ENCODE data around the gene DENND1A. TPM values are rescaled to one million over a fixed set of nuclear protein-coding genes. Genes with fewer than 3 reads are reported as not detected.

The DENND1A gene
- total RNA-seq, 1 donor from 2014 or later = 12.7 TPM

- peaks cover 8% of the 10 kb centered on the region for H3K9me3 Mint-ChIP-seq (ENCODE audit: unreplicated experiment)
- no peak for TF ChIP-seq EZH2 (IDR thresholded peaks at IDR 0.05; ENCODE audit: insufficient read depth, low read length)
Measured at GRCh38 chr9:123426406-123426805, 503.5 kb downstream of the DENND1A start.

GRCh38 chr9:123425836-123426365 is 504.0 kb downstream of the DENND1A start:
- Mint-ChIP-seq H3K9me3 (ENCODE audit: unreplicated experiment) (peaks cover 8% of the 10 kb centered on the region), H3K36me3 (ENCODE audit: low read depth, unreplicated experiment) (peaks cover 25% of the 10 kb centered on the region), H3K4me1 (ENCODE audit: low read depth, unreplicated experiment) (no peaks in the 10 kb centered on the region), H3K27ac (ENCODE audit: unreplicated experiment) (no peak overlapping the region), H3K27me3 (ENCODE audit: low read depth, unreplicated experiment) (peaks cover 36% of the 10 kb centered on the region), H3K4me3 (ENCODE audit: unreplicated experiment) (no peak overlapping the region)
- FAIRE-seq (no peak), DNase-seq (ENCODE audit: low read depth) (no peak)
- H3K36me3 ChIP-seq (ENCODE audit: insufficient read depth, low read length) = no peaks in the 10 kb centered on the region
- no peaks in the 10 kb centered on the region for H3K9me3 ChIP-seq (ENCODE audit: insufficient read depth, low read depth, low read length)
- TF ChIP-seq EZH2 (IDR thresholded peaks at IDR 0.05; ENCODE audit: insufficient read depth, low read length) (no peak), CTCF (IDR thresholded peaks at IDR 0.05; ENCODE audit: insufficient read depth, low read depth, low read length) (no peak)
- no peak overlapping the region for H3K4me2 ChIP-seq (ENCODE audit: low read length)
- H3K4me1 ChIP-seq (ENCODE audit: insufficient read depth, low read length) = no peaks in the 10 kb centered on the region
- H2AFZ ChIP-seq (ENCODE audit: low read depth, low read length) = no peak overlapping the region
- no peaks in the 10 kb centered on the region for H4K20me1 ChIP-seq (ENCODE audit: insufficient read depth, low read length)
- H3K9ac ChIP-seq (ENCODE audit: low read length) = no peak overlapping the region
- H3K27me3 ChIP-seq (ENCODE audit: insufficient read depth, low read length) = peaks cover 3% of the 10 kb centered on the region
- no peak overlapping the region for H3K27ac ChIP-seq (ENCODE audit: low read depth, low read length)
- H3K4me3 ChIP-seq (ENCODE audit: insufficient read depth, low read depth, low read length) = no peak overlapping the region
- no peaks in the 10 kb centered on the region for H3K79me2 ChIP-seq (ENCODE audit: insufficient read depth, low read length)

More at GRCh38 chr9:123426406-123426805, 503.5 kb downstream of the DENND1A start:
- Histone ChIP-seq H3K27ac (ENCODE audit: low read depth, low read length) (no peak overlapping the region), H3K79me2 (ENCODE audit: insufficient read depth, low read length) (no peaks in the 10 kb centered on the region), H3K27me3 (ENCODE audit: insufficient read depth, low read length) (peaks cover 1% of the 10 kb centered on the region), H3K4me1 (ENCODE audit: insufficient read depth, low read length) (no peaks in the 10 kb centered on the region), H3K4me2 (ENCODE audit: low read length) (no peak overlapping the region), H3K9ac (ENCODE audit: low read length) (no peak overlapping the region), H3K36me3 (ENCODE audit: insufficient read depth, low read length) (no peaks in the 10 kb centered on the region), H3K4me3 (ENCODE audit: insufficient read depth, low read depth, low read length) (no peak overlapping the region), H3K9me3 (ENCODE audit: insufficient read depth, low read depth, low read length) (no peaks in the 10 kb centered on the region), H2AFZ (ENCODE audit: low read depth, low read length) (no peak overlapping the region), H4K20me1 (ENCODE audit: insufficient read depth, low read length) (no peaks in the 10 kb centered on the region)
- H3K4me3 Mint-ChIP-seq (ENCODE audit: unreplicated experiment) = no peak overlapping the region
- H3K27ac Mint-ChIP-seq (ENCODE audit: unreplicated experiment) = no peak overlapping the region
- peaks cover 25% of the 10 kb centered on the region for H3K36me3 Mint-ChIP-seq (ENCODE audit: low read depth, unreplicated experiment)
- H3K27me3 Mint-ChIP-seq (ENCODE audit: low read depth, unreplicated experiment) = peaks cover 39% of the 10 kb centered on the region
- no peaks in the 10 kb centered on the region for H3K4me1 Mint-ChIP-seq (ENCODE audit: low read depth, unreplicated experiment)
- no peak for FAIRE-seq
- no peak for DNase-seq (ENCODE audit: low read depth)

GRCh38 chr9:123425261-123425821 is 504.6 kb downstream of the DENND1A start:
- H3K9me3 ChIP-seq (ENCODE audit: insufficient read depth, low read depth, low read length) = no peaks in the 10 kb centered on the region
- H4K20me1 ChIP-seq (ENCODE audit: insufficient read depth, low read length) = no peaks in the 10 kb centered on the region
- H3K4me3 Mint-ChIP-seq (ENCODE audit: unreplicated experiment) = no peak overlapping the region
- no peak for DNase-seq (ENCODE audit: low read depth)
- peaks cover 8% of the 10 kb centered on the region for H3K9me3 Mint-ChIP-seq (ENCODE audit: unreplicated experiment)
- peaks cover 39% of the 10 kb centered on the region for H3K27me3 Mint-ChIP-seq (ENCODE audit: low read depth, unreplicated experiment)
- no peaks in the 10 kb centered on the region for H3K4me1 Mint-ChIP-seq (ENCODE audit: low read depth, unreplicated experiment)
- H3K27me3 ChIP-seq (ENCODE audit: insufficient read depth, low read length) = peaks cover 3% of the 10 kb centered on the region
- no peak overlapping the region for H3K9ac ChIP-seq (ENCODE audit: low read length)
- H3K4me2 ChIP-seq (ENCODE audit: low read length) = no peak overlapping the region
- H3K4me3 ChIP-seq (ENCODE audit: insufficient read depth, low read depth, low read length) = no peak overlapping the region
- no peaks in the 10 kb centered on the region for H3K4me1 ChIP-seq (ENCODE audit: insufficient read depth, low read length)
- H3K36me3 ChIP-seq (ENCODE audit: insufficient read depth, low read length) = no peaks in the 10 kb centered on the region
- H3K27ac ChIP-seq (ENCODE audit: low read depth, low read length) = no peak overlapping the region
- no peak overlapping the region for H2AFZ ChIP-seq (ENCODE audit: low read depth, low read length)
- H3K36me3 Mint-ChIP-seq (ENCODE audit: low read depth, unreplicated experiment) = peaks cover 22% of the 10 kb centered on the region
- no peak overlapping the region for H3K27ac Mint-ChIP-seq (ENCODE audit: unreplicated experiment)
- no peaks in the 10 kb centered on the region for H3K79me2 ChIP-seq (ENCODE audit: insufficient read depth, low read length)
- no peak for FAIRE-seq
- no peak for TF ChIP-seq EZH2 (IDR thresholded peaks at IDR 0.05; ENCODE audit: insufficient read depth, low read length)
- no peak for TF ChIP-seq CTCF (IDR thresholded peaks at IDR 0.05; ENCODE audit: insufficient read depth, low read depth, low read length)

Measured in astrocyte (in vitro differentiated cells and primary cell).